Aorta (tissue), 5 donors: ENCODE results near the gene ATXN7L1. TPM values are rescaled to one million over a fixed set of nuclear protein-coding genes. Genes with fewer than 3 reads are reported as not detected.

Experiments
- ATAC-seq: fragments of 200-7000 bp; cut with Tn5 transposase; one replicate; pipeline ENCODE4 v1.9.1; 2022; ENCODE audit warnings: moderate library complexity; ENCODE audit not compliant: low FRiP score
- DNase-seq, 2 donors: peaks; one replicate each; pipeline ENCODE4 v3.0.0-alpha.2; 2020
- H3K27ac ChIP-seq, 2 donors: one replicate each; pipeline ENCODE4 v1.5.1; 2013; ENCODE audit warnings: low read length in 2 of 2, mild to moderate bottlenecking in 2 of 2, moderate library complexity in 2 of 2, control low read depth in 1 of 2, inconsistent platforms in 1 of 2, low read depth in 1 of 2
- H3K27me3 ChIP-seq, 2 donors: one replicate each; pipeline ENCODE4 v1.6.1; 2013; ENCODE audit warnings: control low read depth in 1 of 2, low read length in 1 of 2, mild to moderate bottlenecking in 1 of 2, moderate library complexity in 1 of 2; ENCODE audit not compliant: insufficient read depth in 2 of 2, control insufficient read depth in 1 of 2
- H3K36me3 ChIP-seq, 2 donors: one replicate each; pipeline ENCODE4 v1.6.1; 2013; ENCODE audit warnings: control low read depth in 1 of 2, low read length in 1 of 2, mild to moderate bottlenecking in 1 of 2; ENCODE audit not compliant: insufficient read depth in 2 of 2, control insufficient read depth in 1 of 2
- H3K4me1 ChIP-seq, 2 donors: one replicate each; pipeline ENCODE4 v1.6.1; 2013; ENCODE audit warnings: low read length in 2 of 2, control low read depth in 1 of 2, mild to moderate bottlenecking in 1 of 2, moderate library complexity in 1 of 2; ENCODE audit not compliant: insufficient read depth in 2 of 2, control insufficient read depth in 1 of 2
- H3K4me3 ChIP-seq, 2 donors: one replicate each; pipeline ENCODE4 v1.5.1; 2013; ENCODE audit warnings: low read length in 2 of 2, control low read depth in 1 of 2, mild to moderate bottlenecking in 1 of 2
- H3K9me3 ChIP-seq: one replicate; pipeline ENCODE4 v1.6.1; 2013; ENCODE audit warnings: mild to moderate bottlenecking, low read length; ENCODE audit not compliant: control insufficient read depth
- WGBS, 2 donors: extraction: QIAGEN DNeasy Blood & Tissue Kit; methylation state at CpG; one replicate each; pipeline ENCODE4 v1.1.7; 2013; 5-methylcytosine and 5-hydroxymethylcytosine counted together
- intact Hi-C, 2 donors: fragments of 100-400 bp; cut with DNase I; formaldehyde crosslinking; loops; one replicate each; pipeline versions ENCODE4 v1.14.2 to v1.15.0; 2022
- polyA plus RNA-seq, 2 donors: library from polyadenylated mRNA; stranded (reverse); fragments of 200-250 nt; gene quantifications; one replicate each; pipeline ENCODE4 v1.2.3, GENCODE V29; 2013
- total RNA-seq, 2 donors: library from RNA; stranded (reverse); fragmentation: NEBNext Ultra II Directional; extraction: Animal tissue kit (Norgen Biotek cat#: 25700); gene quantifications; one replicate each; pipeline ENCODE4 v1.2.1, GENCODE V29; 2021
- donor health status: healthy with polysubstance abuse.
- donor health status: Bipolar disorder and iron deficiency.
- donor health status: DM: no; HTN: no; CAD: no.
- donor health status: DM: no; HTN: no; CAD: no.
- donor health status: DM: yes; HTN: yes; CAD: no.

The ATXN7L1 gene
- total and polyA plus RNA-seq, 4 donors: 2.5 to 20.1 (median 8.4) TPM

GRCh38 chr7:105820363-105821066 lies 55.9 kb downstream of the ATXN7L1 start:
- ATAC-seq: no peak
- 90 to 92% methylated on average over 5 of the region's 5 CpGs for WGBS, 2 donors
- intact Hi-C loops: no loop called here
- no peak overlapping the region for H3K4me3 ChIP-seq
- DNase-seq: no peak
- no peaks in the 10 kb centered on the region for H3K9me3 ChIP-seq
- H3K27ac ChIP-seq: no peak overlapping the region
- H3K4me1 ChIP-seq: no peaks in the 10 kb centered on the region
- H3K27me3 ChIP-seq: no peaks in the 10 kb centered on the region
- H3K36me3 ChIP-seq: no peaks in the 10 kb centered on the region

DNA sequence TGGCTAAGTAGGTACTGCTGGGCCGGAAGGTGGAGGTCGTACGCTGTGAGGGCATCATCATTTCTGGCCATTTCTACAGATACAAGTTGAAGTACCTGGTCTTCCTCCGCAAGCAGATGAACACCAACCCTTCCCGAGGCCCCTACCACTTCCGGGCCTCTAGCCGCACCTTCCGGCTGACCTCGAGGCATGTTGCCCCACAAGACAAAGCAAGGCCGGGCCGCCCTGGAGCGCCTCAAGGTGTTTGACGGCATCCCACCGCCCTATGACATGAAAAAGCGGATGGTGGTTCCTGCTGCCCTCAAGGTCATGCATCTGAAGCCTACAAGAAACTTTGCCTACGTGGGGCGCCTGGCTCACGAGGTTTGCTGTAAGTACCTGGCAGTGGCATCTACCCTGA lies 56.8 kb downstream of the ATXN7L1 start:
- Histone ChIP-seq H3K36me3 (no peaks in the 10 kb centered on the region), H3K4me1 (no peaks in the 10 kb centered on the region), H3K4me3 (no peak overlapping the region), H3K27ac (no peak overlapping the region), H3K9me3 (no peaks in the 10 kb centered on the region), H3K27me3 (no peaks in the 10 kb centered on the region)
- no peak for DNase-seq
- intact Hi-C loops: no loop called here
- WGBS, 2 donors: 97 to 99% methylated on average over 18 of the region's 18 CpGs
- no peak for ATAC-seq

DNA sequence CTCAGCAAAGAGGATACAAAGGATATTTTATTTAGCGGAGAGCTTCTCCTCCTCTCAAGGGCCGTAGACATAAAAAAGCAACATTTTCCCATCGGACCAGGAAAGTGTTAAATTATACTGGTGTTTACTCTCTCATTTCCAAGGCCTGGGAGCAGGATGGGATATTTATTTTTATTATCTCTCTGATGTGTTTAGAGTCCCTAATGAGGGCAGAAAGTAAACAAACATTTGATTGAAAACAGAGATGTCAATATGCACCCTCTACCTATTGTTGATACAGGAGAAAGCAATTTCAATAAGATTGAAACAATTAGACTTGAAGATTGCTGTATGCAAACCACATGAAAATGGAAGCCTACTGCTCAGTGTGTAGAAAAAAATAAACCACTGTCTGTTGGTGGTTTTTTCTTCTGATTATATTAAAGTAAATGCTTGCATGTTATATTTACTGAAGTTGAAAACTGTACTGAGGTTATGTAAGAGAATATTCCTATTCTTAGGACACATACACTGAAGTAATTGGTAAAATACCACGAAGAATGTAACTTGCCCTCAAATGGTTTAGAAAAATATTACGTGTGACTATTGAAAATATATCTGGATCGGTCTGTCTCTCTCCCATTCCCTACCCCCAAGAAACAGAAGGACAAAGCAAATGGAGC lies 59.3 kb downstream of the ATXN7L1 start:
- WGBS, 2 donors: 83 to 87% methylated on average over 6 of the region's 6 CpGs
- no peaks in the 10 kb centered on the region for H3K9me3 ChIP-seq
- intact Hi-C loops: no loop called here

DNA sequence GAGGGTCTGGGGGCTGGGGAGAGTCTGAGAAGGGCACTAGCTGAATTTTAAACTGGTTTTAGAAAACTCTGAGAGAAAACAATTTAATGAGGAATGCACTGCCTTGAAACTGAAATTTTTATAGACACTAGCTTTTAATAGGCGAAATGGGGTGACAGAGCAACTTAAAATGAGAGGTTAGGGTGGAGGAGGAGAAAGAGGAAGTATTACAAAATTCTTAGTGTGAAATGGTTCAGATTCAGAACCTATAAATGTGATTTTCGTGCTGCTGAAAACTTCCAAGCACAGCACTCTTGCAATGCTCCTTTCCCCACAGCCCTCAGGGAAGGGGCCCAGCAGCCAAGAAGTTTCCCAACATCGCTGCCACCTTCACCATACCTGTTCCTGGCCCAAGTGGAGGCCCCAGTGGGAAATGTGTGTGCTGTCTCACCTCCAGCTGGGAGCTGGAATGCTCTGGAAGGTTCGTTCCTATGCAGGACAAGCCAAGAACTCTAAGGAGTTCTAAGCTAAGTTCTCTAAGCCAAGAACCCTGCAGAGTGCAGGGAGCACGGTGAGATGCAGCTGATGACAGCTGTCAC lies 60.0 kb downstream of the ATXN7L1 start:
- 83 to 84% methylated on average over 5 of the region's 5 CpGs for WGBS, 2 donors
- no peak for ATAC-seq
- no peak overlapping the region for H3K27ac ChIP-seq
- no peak overlapping the region for H3K4me3 ChIP-seq
- intact Hi-C loops: no loop called here
- H3K36me3 ChIP-seq: no peaks in the 10 kb centered on the region
- no peaks in the 10 kb centered on the region for H3K9me3 ChIP-seq
- DNase-seq: no peak
- no peaks in the 10 kb centered on the region for H3K4me1 ChIP-seq
- H3K27me3 ChIP-seq: no peaks in the 10 kb centered on the region

More for the DNA sequence above, 59.3 kb downstream of the ATXN7L1 start:
- no peak for ATAC-seq
- DNase-seq: no peak
- Histone ChIP-seq H3K4me3 (no peak overlapping the region), H3K36me3 (no peaks in the 10 kb centered on the region), H3K27me3 (no peaks in the 10 kb centered on the region), H3K27ac (no peak overlapping the region), H3K4me1 (no peaks in the 10 kb centered on the region)

GRCh38 chr7:105815576-105815975 lies 60.8 kb downstream of the ATXN7L1 start:
- Histone ChIP-seq H3K27me3 (no peaks in the 10 kb centered on the region), H3K27ac (no peak overlapping the region), H3K4me1 (no peaks in the 10 kb centered on the region), H3K9me3 (no peaks in the 10 kb centered on the region), H3K4me3 (no peak overlapping the region), H3K36me3 (no peaks in the 10 kb centered on the region)
- no peak for DNase-seq
- WGBS, 2 donors: 64 to 69% methylated on average over 6 of the region's 6 CpGs
- intact Hi-C loops: no loop called here
- ATAC-seq: no peak

DNA sequence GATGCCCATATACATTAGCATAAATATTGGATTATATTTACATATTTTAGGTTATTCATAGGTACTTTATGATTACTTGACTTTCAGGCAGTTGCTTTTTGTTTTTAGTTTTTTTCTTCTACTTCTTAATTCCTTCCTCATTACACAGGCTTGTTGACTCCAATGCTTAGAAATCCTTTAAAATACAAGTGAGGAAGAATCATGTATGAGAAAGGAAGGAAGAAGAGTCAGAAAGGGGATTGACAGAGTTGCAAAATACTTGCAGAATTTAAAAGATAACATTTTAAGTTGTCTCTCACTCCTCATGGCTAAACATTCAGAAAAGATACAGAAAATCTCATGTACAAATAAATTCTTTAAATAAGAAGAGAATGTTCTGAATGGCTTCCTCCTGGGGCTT lies 61.9 kb downstream of the ATXN7L1 start:
- Histone ChIP-seq H3K27me3 (no peaks in the 10 kb centered on the region), H3K9me3 (no peaks in the 10 kb centered on the region), H3K27ac (no peak overlapping the region), H3K36me3 (no peaks in the 10 kb centered on the region), H3K4me1 (no peaks in the 10 kb centered on the region), H3K4me3 (no peak overlapping the region)
- DNase-seq (no peak), ATAC-seq (no peak)
- intact Hi-C loops: no loop called here

- Histone ChIP-seq H3K36me3 (no peaks in the 10 kb centered on the region), H3K27ac (no peak overlapping the region), H3K27me3 (no peaks in the 10 kb centered on the region), H3K4me1 (no peaks in the 10 kb centered on the region), H3K9me3 (no peaks in the 10 kb centered on the region), H3K4me3 (no peak overlapping the region)
- WGBS, 2 donors: 90 to 92% methylated on average over 6 of the region's 6 CpGs
- ATAC-seq: no peak
- DNase-seq: no peak
- intact Hi-C loops: no loop called here
Measured at GRCh38 chr7:105811189-105811847, 65.1 kb downstream of the ATXN7L1 start.

GRCh38 chr7:105810556-105810955 lies 65.8 kb downstream of the ATXN7L1 start:
- Histone ChIP-seq H3K9me3 (no peaks in the 10 kb centered on the region), H3K27ac (no peak overlapping the region), H3K36me3 (no peaks in the 10 kb centered on the region), H3K27me3 (no peaks in the 10 kb centered on the region), H3K4me1 (no peaks in the 10 kb centered on the region), H3K4me3 (no peak overlapping the region)
- intact Hi-C loops: no loop called here
- no peak for DNase-seq
- ATAC-seq: no peak
- 96 to 98% methylated on average over 8 of the region's 8 CpGs for WGBS, 2 donors
